Suprapubic skin (tissue), 4 donors: ENCODE results near the gene LAX1. TPM values are rescaled to one million over a fixed set of nuclear protein-coding genes. Genes with fewer than 3 reads are reported as not detected.
"Not testable (repeated sequence)": the region's sequence is repeated elsewhere in the genome, so short reads cannot be mapped to it uniquely, and the experiment has no call there.

Experiments used
- DNase-seq, 2 donors: peaks; one replicate each; pipeline ENCODE4 v3.0.0-alpha.2; 2019; ENCODE audit warnings: low spot score in 2 of 2
- H3K27ac ChIP-seq: fragments of 200-600 bp; sonication (generic); one replicate; pipeline ENCODE4 v1.5.1; 2019
- H3K27me3 ChIP-seq: fragments of 200-600 bp; sonication (generic); one replicate; pipeline ENCODE4 v1.5.1; 2019
- H3K36me3 ChIP-seq: fragments of 200-600 bp; sonication (generic); one replicate; pipeline ENCODE4 v1.5.1; 2019
- H3K4me1 ChIP-seq: fragments of 200-600 bp; sonication (generic); one replicate; pipeline ENCODE4 v1.5.1; 2019
- H3K4me3 ChIP-seq: fragments of 200-600 bp; sonication (generic); one replicate; pipeline ENCODE4 v1.5.1; 2019; ENCODE audit warnings: mild to moderate bottlenecking
- H3K9me3 ChIP-seq: fragments of 200-600 bp; sonication (generic); one replicate; pipeline ENCODE4 v1.5.1; 2019
- EP300 ChIP-seq: sonication (generic); formaldehyde crosslinking; IDR thresholded peaks from one replicate; pipeline ENCODE4 v1.6.1; 2017; ENCODE audit warnings: antibody characterized with exemption
- POLR2A ChIP-seq, 2 donors: fragments of 450-650 bp; IDR thresholded peaks; one replicate each; pipeline ENCODE4 v1.6.1; 2017; ENCODE audit warnings: antibody characterized with exemption in 2 of 2, mild to moderate bottlenecking in 2 of 2, moderate library complexity in 2 of 2
- POLR2AphosphoS5 ChIP-seq, 3 donors: sonication (generic); formaldehyde crosslinking; IDR thresholded peaks; one replicate each; pipeline ENCODE4 v1.6.1; 2017; ENCODE audit warnings: antibody characterized with exemption in 3 of 3
- WGBS: methylation state at CpG from one replicate; pipeline ENCODE4 v1.1.5; 2018; 5-methylcytosine and 5-hydroxymethylcytosine counted together
- total RNA-seq, 4 donors: library from RNA; depleted of rRNA; stranded (reverse); fragments of >200 nt; gene quantifications; one replicate each; pipeline ENCODE4 v1.1.0, GENCODE V29; 2016
- TF ChIP-seq, protein P1 (sequence below), 2 donors: fragments of 200-600 bp in 1 of 2; fragments of 450-650 bp in 1 of 2; sonication (generic) in 1 of 2; IDR thresholded peaks; one replicate each; pipeline ENCODE4 v1.5.1; 2016 to 2019; ENCODE audit warnings: antibody characterized with exemption in 2 of 2, mild to moderate bottlenecking in 1 of 2, moderate library complexity in 1 of 2

LAX1 gene
- total RNA-seq, 4 donors from 2014 or later = 0.25 to 0.97 (median 0.45) TPM; not detected in 1

DNA sequence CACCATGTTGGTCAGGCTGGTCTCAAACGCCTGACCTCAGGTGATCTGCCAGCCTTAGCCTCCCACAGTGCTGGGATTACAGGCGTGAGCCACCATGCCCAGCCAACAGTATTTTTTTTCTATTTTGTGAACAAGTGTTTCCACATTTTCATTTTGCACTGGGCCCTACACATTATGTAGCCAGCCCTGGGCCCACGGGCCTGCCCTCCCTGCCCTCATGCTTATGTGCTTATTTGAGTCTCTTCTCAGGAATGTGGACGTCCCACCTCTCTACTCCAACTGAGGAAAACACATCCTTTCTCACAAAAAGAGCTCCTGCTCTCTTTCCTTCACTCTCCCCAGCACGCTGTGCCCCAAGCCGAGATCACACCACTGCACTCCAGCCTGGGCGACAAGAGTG is 17.0 kb downstream of the LAX1 start:
- 93% methylated on average over 7 of the region's 7 CpGs for WGBS
- no peaks in the 10 kb centered on the region for H3K4me1 ChIP-seq
- TF ChIP-seq POLR2AphosphoS5 (IDR thresholded peaks at IDR 0.05) = no peak
- TF ChIP-seq, protein P1, sequence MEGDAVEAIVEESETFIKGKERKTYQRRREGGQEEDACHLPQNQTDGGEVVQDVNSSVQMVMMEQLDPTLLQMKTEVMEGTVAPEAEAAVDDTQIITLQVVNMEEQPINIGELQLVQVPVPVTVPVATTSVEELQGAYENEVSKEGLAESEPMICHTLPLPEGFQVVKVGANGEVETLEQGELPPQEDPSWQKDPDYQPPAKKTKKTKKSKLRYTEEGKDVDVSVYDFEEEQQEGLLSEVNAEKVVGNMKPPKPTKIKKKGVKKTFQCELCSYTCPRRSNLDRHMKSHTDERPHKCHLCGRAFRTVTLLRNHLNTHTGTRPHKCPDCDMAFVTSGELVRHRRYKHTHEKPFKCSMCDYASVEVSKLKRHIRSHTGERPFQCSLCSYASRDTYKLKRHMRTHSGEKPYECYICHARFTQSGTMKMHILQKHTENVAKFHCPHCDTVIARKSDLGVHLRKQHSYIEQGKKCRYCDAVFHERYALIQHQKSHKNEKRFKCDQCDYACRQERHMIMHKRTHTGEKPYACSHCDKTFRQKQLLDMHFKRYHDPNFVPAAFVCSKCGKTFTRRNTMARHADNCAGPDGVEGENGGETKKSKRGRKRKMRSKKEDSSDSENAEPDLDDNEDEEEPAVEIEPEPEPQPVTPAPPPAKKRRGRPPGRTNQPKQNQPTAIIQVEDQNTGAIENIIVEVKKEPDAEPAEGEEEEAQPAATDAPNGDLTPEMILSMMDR (IDR thresholded peaks at IDR 0.05) = no peak
- TF ChIP-seq EP300 = no peak
- no peak for TF ChIP-seq POLR2A (IDR thresholded peaks at IDR 0.05)
- no peak for DNase-seq
- H3K27me3 ChIP-seq = no peaks in the 10 kb centered on the region
- no peak overlapping the region for H3K27ac ChIP-seq
- H3K9me3 ChIP-seq = no peaks in the 10 kb centered on the region
- no peak overlapping the region for H3K4me3 ChIP-seq
- no peaks in the 10 kb centered on the region for H3K36me3 ChIP-seq

DNA sequence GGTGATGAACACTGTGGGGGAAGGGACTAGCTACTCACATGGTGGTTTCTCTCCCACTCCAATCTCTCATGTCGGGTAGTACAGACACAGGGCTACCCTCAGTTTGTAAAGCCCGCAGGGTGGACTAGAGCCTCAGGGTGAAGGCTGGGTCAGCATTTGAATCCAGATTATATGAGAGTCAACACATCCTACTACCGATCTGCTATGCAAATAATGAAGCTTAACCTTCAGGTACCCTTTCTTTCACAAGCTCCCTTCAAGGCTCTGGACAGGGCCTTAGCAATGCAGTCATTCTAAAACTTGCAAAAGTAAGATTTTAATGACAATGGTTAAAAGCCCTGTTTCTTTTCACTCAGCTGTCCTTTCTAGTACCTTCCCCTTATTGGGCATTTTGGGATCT is 25.0 kb downstream of the LAX1 start:
- no peaks in the 10 kb centered on the region for H3K36me3 ChIP-seq
- 92% methylated on average over 3 of the region's 3 CpGs for WGBS
- no peak overlapping the region for H3K4me3 ChIP-seq
- H3K27me3 ChIP-seq = no peaks in the 10 kb centered on the region
- H3K27ac ChIP-seq = no peak overlapping the region
- no peaks in the 10 kb centered on the region for H3K9me3 ChIP-seq
- TF ChIP-seq POLR2AphosphoS5 (IDR thresholded peaks at IDR 0.05) = no peak
- no peak for TF ChIP-seq EP300
- TF ChIP-seq, protein P1 (IDR thresholded peaks at IDR 0.05) = no peak
- no peak for TF ChIP-seq POLR2A (IDR thresholded peaks at IDR 0.05)
- no peak for DNase-seq
- peaks cover 3% of the 10 kb centered on the region for H3K4me1 ChIP-seq

DNA sequence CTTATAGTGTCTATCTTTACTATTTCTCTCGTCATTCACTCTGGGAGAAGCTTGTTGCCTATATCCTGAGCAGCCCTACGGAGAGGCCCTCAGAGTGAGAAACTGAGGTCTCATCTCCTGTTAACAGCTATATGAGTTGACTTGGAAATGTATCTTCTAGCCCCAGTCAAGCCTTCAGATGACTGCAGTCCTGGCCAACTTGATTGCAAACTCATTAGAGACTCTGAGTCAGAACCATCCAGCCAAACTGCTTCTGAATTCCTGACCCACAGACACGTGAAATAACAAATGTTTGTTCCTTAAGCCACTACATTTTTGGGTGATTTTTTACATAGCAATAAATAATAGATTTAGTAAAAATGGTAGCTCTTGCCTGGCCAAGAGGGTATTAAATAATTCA is 26.5 kb downstream of the LAX1 start:
- Histone ChIP-seq H3K4me3 (no peak overlapping the region), H3K36me3 (no peaks in the 10 kb centered on the region), H3K27ac (no peak overlapping the region), H3K4me1 (peaks cover 7% of the 10 kb centered on the region), H3K9me3 (no peaks in the 10 kb centered on the region), H3K27me3 (no peaks in the 10 kb centered on the region)
- TF ChIP-seq EP300 (no peak), POLR2AphosphoS5 (IDR thresholded peaks at IDR 0.05) (no peak)
- TF ChIP-seq, protein P1 (IDR thresholded peaks at IDR 0.05) = no peak
- 76% methylated on average over 3 of the region's 3 CpGs for WGBS
- no peak for DNase-seq

DNA sequence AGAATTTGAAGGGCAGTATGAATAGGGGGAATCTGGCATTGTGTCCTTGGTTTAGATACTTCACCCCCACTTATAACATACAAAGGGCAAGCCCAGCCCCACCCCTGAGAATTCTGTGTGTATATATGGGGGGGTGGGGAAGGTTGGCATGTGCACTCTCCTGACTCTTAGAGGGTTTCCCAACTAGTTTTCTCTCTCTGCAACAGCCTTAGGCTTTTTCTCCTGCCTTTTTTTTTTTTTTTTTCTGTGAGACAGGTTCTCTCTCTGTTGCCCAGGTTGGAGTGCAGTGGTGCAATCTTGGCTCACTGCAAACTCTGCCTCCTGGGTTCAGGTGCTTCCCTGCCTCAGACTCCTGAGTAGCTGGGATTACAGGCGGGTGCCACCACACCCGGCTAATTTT is 27.5 kb downstream of the LAX1 start:
- TF ChIP-seq POLR2A (IDR thresholded peaks at IDR 0.05) (no peak), EP300 (no peak), POLR2AphosphoS5 (IDR thresholded peaks at IDR 0.05) (no peak)
- TF ChIP-seq, protein P1 (IDR thresholded peaks at IDR 0.05) = no peak
- no peaks in the 10 kb centered on the region for H3K27me3 ChIP-seq
- H3K27ac ChIP-seq = no peak overlapping the region
- H3K9me3 ChIP-seq = no peaks in the 10 kb centered on the region
- no peaks in the 10 kb centered on the region for H3K36me3 ChIP-seq
- H3K4me3 ChIP-seq = no peak overlapping the region
- DNase-seq = no peak
- peaks cover 16% of the 10 kb centered on the region for H3K4me1 ChIP-seq
- 24% methylated on average over 2 of the region's 2 CpGs for WGBS

DNA sequence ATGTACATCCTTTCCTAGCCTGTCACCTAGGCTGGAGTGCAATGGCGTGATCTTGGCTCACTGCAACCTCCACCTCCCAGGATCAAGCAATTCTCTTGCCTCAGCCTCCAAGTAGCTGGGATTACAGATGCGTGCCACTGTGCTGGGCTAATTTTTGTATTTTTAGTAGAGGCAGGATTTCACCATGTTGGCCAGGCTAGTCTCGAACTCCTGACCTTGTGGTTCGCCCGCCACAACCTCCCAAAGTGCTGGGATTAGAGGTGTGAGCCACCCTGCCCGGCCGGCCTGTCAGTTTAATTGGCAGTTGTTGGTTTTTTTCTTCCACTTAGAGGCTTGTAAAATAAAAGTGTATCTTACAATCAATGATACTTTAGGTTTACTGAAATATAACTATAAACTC is 28.6 kb downstream of the LAX1 start:
- not testable (repeated sequence) for DNase-seq, H3K36me3 ChIP-seq, H3K27me3 ChIP-seq, H3K9me3 ChIP-seq, H3K4me3 ChIP-seq, H3K27ac ChIP-seq
- WGBS = 95% methylated on average over 7 of the region's 7 CpGs
- peaks cover 27% of the 10 kb centered on the region for H3K4me1 ChIP-seq

DNA sequence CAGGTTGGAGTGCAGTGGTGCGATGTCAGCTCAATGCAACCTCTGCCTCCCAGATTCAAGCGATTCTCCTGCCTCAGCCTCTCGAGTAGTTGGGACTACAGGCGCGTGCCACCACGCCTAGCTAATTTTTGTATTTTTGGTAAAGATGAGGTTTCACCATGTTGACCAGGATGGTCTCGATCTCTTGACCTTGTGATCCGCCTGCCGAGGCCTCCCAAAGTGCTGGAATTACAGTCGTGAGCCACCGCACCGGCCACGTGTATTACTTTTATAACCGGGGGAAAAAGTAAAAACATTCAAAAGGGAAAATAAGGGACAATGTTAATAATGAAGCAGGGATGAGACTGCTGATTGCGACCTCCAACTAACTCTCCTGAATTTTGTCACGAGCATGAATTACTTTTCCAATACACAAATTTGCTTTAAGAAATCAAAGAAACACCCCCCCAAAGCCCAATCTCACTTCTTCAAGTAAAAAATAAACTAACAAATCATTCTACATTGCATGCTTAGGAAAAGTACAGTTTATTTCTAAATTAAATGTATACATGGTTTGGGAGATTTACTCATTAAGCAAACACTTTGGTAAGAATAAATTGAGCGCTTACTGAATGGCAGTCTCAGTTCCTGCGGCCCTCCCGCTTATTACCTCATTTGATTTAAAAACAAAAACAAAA is 29.9 kb downstream of the LAX1 start:
- TF ChIP-seq POLR2A (IDR thresholded peaks at IDR 0.05) = no peak
- no peak for TF ChIP-seq EP300
- TF ChIP-seq POLR2AphosphoS5 (IDR thresholded peaks at IDR 0.05) = no peak
- TF ChIP-seq, protein P1 (IDR thresholded peaks at IDR 0.05) = no peak
- WGBS = 67% methylated on average over 19 of the region's 19 CpGs
- peak overlapping the region; percentile 90 for H3K4me3 ChIP-seq
- no peaks in the 10 kb centered on the region for H3K9me3 ChIP-seq
- H3K27me3 ChIP-seq = no peaks in the 10 kb centered on the region
- H3K4me1 ChIP-seq = peaks cover 40% of the 10 kb centered on the region
- peak overlapping the region; percentile 98 for H3K27ac ChIP-seq
- no peak for DNase-seq
- peaks cover 4% of the 10 kb centered on the region for H3K36me3 ChIP-seq
